ENCODE results near the gene ARPIN. TPM values are rescaled to one million over a fixed set of nuclear protein-coding genes. Genes with fewer than 3 reads are reported as not detected.
"Not testable (repeated sequence)": the region's sequence is repeated elsewhere in the genome, so short reads cannot be mapped to it uniquely, and the experiment has no call there.

ARPIN gene
- total and polyA plus RNA-seq, 9 of the 15 experiments (the other 6 are each of a cell fraction or from before 2014, with no cell fraction given), result not detected

DNA sequence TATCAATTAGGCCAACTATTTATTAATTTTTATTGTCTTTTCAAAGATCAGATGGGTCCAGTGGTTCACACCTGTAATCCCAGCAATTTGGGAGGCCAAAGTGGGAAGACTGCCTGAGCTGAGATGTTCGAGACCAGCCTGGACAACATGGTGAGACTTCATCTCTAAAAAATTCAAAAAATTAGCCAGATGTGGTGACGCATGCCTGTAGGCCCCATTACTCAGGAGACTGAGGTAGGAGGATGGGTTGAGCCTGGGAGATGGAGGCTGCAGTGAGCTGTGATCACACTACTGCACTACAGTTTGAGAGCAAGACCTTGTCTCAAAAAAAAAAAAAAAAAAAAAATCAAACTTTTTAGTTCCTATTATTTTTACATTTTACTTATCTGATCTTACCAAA, 27.1 kb downstream of the ARPIN start (continued):
- TF ChIP-seq, protein P1, sequence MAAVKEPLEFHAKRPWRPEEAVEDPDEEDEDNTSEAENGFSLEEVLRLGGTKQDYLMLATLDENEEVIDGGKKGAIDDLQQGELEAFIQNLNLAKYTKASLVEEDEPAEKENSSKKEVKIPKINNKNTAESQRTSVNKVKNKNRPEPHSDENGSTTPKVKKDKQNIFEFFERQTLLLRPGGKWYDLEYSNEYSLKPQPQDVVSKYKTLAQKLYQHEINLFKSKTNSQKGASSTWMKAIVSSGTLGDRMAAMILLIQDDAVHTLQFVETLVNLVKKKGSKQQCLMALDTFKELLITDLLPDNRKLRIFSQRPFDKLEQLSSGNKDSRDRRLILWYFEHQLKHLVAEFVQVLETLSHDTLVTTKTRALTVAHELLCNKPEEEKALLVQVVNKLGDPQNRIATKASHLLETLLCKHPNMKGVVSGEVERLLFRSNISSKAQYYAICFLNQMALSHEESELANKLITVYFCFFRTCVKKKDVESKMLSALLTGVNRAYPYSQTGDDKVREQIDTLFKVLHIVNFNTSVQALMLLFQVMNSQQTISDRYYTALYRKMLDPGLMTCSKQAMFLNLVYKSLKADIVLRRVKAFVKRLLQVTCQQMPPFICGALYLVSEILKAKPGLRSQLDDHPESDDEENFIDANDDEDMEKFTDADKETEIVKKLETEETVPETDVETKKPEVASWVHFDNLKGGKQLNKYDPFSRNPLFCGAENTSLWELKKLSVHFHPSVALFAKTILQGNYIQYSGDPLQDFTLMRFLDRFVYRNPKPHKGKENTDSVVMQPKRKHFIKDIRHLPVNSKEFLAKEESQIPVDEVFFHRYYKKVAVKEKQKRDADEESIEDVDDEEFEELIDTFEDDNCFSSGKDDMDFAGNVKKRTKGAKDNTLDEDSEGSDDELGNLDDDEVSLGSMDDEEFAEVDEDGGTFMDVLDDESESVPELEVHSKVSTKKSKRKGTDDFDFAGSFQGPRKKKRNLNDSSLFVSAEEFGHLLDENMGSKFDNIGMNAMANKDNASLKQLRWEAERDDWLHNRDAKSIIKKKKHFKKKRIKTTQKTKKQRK (IDR thresholded peaks at IDR 0.05; ENCODE audit: borderline replicate concordance, low read depth, low read length), result no peak
- TF ChIP-seq NCOA1 (IDR thresholded peaks at IDR 0.05; ENCODE audit: low read depth) (no peak), ZNF165 (CRISPR knock-in tag; IDR thresholded peaks at IDR 0.05; ENCODE audit: borderline replicate concordance) (no peak)

DNA sequence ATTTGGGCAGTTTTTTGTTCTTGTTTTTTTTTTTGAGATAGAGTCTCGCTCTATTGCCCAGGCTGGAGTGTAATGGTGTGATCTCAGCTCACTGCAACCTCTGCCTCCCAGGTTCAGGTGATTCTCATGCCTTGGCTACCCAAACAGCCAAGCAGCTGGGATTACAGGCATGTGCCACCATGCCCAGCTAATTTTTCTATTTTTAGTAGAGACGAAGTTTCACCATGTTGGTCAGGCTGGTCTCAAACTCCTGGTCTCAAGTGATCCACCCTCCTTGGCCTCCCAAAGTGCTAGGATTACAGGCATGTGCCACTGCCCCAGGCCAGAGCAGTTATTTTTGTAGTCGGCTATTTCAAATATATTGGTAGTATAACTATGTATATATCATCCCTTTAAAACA, 27.6 kb downstream of the ARPIN start:
- ATAC-seq; H3K27ac ChIP-seq (ENCODE audit: extremely low read depth, low read depth, low read length); H3K27me3 ChIP-seq (ENCODE audit: control insufficient read depth in 2 of 2, insufficient read depth in 2 of 2, low read length in 2 of 2); H3K9me3 ChIP-seq (replicated peaks; ENCODE audit: control insufficient read depth, insufficient read depth, low read depth, low read length); H3K4me2 ChIP-seq (ENCODE audit: insufficient read depth, low read length); H3K9me1 ChIP-seq (ENCODE audit: control insufficient read depth, insufficient read depth, low read length); BruUV-seq (replicated peaks); H3K9ac ChIP-seq (ENCODE audit: insufficient read depth in 1 of 2, low read depth in 2 of 2, low read length in 2 of 2); H3K4me3 ChIP-seq; CTCF ChIA-PET (ENCODE audit: low intra/inter-chr PET ratio); H3K4me1 ChIP-seq (replicated peaks in 1 of 2; ENCODE audit: control insufficient read depth in 2 of 2, insufficient read depth in 2 of 2, low read length in 2 of 2); in situ Hi-C loops (cut with MboI); H3K79me2 ChIP-seq (ENCODE audit: control insufficient read depth, insufficient read depth, low read length); FAIRE-seq; DNase-seq (ENCODE audit: extremely low read depth in 1 of 4, low spot score in 3 of 4); intact Hi-C loops (cut with micrococcal nuclease); H2AFZ ChIP-seq (ENCODE audit: low read depth, low read length); H4K20me1 ChIP-seq (replicated peaks; ENCODE audit: control insufficient read depth, insufficient read depth, low read length): not testable (repeated sequence)
- POLR2A ChIA-PET, result interaction anchor here (0.7 to 1.3 kb wide), 2 partner anchors 10 to 97 kb away, joined by 3 to 4 read pairs; no protein-coding TSS in a partner anchor
- WGBS (ENCODE audit: insufficient coverage, low coverage, missing lambda C conversion rate), result 63% methylated on average over 3 of the region's 3 CpGs
- H3K36me3 ChIP-seq (ENCODE audit: control insufficient read depth, insufficient read depth, low read length), result peaks cover 53% of the 10 kb centered on the region
